Fibroblast of the aortic adventitia (primary cell): Measurements from ENCODE around the gene ACY1. TPM values are rescaled to one million over a fixed set of nuclear protein-coding genes. Genes with fewer than 3 reads are reported as not detected.

Experiments
- DNase-seq: peaks from one replicate; pipeline ENCODE4 v3.0.0-alpha.2; 2010; ENCODE audit warnings: low read depth
- H3K4me3 ChIP-seq: 2 replicates; pipeline ENCODE4 v1.5.1; 2011; ENCODE audit warnings: low read depth, mild to moderate bottlenecking, control low read depth, low read length, moderate library complexity
- total RNA-seq: library from RNA; depleted of rRNA; stranded (reverse); fragments of >200 nt; gene quantifications from 2 replicates; pipeline ENCODE4 v1.2.3, GENCODE V29; 2012; ENCODE audit warnings: low replicate concordance
- TF ChIP-seq, protein P1 (sequence below): IDR thresholded peaks from 2 replicates; pipeline ENCODE4 v1.5.1; 2011; ENCODE audit warnings: mild to moderate bottlenecking, low read length, control low read depth, inconsistent platforms; ENCODE audit not compliant: insufficient read depth

The ACY1 gene
- total RNA-seq, 1 donor, result 26.7 TPM

DNA sequence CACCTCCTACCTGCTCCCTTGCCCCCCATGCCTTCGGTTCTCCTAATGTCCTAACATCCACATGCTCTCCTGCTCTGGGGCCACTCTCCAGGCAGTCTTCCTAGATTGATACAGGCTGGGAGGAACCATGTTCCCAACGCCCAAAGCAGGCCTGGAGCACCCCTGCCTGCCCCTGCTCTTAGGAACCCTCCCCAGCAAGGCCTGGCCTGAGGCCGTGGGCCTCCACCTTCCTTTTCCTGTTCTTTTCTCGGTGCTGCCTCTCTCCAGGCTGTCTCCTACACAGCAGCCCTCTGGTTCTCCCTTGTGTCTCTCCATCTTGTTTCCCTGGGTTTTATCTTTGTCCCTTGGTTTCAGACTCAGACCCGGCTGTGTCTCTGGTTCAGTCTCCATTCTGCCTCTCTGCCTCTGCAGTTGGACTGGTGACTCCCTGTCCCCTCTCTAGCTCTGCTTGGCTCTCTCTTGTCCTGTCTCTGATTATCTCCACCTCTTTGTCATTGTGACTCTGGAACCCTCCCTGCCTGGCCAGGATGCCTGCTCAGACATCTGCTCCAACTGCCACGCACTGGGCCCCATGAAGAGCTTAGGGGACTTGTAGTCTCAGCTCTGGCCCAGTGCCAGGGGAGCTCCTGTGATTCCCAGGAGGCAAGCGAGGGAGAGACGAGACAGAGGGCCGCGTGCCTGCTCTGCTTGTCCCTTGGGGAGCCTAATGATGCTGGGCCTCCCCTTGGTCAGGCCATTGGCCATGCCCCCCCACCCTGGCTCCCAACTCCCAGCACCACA lies 38.3 kb downstream of the ACY1 start:
- no peak overlapping the region for H3K4me3 ChIP-seq
- TF ChIP-seq, protein P1, sequence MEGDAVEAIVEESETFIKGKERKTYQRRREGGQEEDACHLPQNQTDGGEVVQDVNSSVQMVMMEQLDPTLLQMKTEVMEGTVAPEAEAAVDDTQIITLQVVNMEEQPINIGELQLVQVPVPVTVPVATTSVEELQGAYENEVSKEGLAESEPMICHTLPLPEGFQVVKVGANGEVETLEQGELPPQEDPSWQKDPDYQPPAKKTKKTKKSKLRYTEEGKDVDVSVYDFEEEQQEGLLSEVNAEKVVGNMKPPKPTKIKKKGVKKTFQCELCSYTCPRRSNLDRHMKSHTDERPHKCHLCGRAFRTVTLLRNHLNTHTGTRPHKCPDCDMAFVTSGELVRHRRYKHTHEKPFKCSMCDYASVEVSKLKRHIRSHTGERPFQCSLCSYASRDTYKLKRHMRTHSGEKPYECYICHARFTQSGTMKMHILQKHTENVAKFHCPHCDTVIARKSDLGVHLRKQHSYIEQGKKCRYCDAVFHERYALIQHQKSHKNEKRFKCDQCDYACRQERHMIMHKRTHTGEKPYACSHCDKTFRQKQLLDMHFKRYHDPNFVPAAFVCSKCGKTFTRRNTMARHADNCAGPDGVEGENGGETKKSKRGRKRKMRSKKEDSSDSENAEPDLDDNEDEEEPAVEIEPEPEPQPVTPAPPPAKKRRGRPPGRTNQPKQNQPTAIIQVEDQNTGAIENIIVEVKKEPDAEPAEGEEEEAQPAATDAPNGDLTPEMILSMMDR, result no peak
- DNase-seq, result no peak

DNA sequence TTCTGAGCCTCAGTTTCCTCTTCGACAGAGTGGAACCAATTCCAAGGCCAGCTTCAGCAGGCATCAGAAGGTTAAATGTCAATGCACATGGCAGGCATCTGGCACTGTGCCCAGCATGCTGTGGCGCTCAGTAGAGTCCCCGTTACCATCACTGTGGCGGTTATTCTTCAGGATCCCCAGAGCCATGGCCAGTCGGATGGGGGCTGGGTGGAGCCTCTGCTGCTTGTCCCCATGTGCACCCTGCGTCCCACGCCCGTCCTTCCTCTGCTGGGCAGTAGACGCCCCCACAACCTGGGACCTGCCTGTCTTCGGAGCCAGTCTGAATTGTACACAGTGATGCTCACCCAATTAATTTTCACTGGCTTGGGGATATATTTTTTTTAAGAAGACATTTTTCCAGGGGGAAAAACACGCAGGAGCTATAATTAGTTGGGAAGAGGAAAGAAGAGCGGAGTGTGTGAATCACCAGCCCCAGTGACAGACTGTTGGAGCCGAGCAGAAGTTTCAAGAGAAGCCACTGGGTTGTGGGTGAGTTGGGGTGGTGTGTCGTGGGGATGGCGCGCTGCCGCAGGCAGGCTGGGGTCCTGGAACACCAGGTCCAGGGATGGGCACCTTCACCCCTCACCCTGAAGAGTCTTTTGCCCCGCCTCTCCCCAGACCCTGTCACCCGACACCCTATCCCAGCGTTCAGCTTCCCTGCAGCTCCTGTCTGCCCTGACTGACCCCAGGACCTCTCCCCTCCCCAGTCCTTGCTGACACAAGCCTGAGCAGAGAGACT lies 39.2 kb downstream of the ACY1 start:
- no peak for DNase-seq
- TF ChIP-seq, protein P1, result no peak
- no peak overlapping the region for H3K4me3 ChIP-seq

GRCh38 chr3:52023101-52023770 lies 39.9 kb downstream of the ACY1 start:
- no peak for DNase-seq
- H3K4me3 ChIP-seq, result no peak overlapping the region
- TF ChIP-seq, protein P1, result no peak

DNA sequence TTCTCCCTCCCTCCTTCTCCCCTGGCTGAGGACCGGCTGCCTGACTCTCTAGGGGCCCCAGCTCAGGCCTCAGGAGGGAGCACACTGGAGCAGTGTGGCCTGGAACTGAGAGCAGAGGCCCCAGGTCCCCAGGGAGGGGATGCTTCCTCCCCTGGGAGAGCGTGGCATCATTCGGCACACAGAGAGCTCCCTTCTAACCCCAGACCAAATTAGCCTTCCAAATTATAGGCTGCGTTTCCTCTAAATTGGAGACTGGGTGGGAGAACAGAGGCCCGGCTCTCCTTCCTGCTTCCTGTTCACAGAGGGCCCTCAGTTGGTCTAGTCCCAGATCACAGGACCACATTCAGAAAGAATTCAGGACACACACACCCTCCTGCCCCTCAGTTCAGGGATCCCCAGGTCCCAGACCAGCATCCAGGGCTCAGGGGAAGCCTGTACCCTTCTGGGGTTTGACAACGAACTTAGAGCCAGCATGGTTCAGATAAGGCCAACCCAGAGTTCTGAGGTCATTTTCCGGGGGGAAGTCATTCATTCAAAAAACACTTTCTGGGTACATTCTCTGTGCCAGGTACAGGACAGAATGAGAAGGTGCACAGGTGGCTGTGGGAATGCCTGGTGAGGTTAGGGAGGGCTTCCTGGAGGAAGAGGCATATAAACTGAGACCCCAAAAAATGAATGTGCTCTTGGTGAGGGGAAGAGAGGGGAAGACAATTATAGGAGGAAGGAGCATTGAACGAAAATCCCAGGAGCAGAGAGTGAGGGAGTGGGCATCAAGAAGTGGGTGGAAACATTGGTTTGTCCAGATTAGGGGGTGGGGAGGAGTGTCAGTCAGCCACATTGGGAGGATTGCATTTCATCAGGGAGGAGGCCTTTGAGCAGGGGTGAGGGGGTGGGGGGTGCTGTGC lies 40.8 kb downstream of the ACY1 start:
- TF ChIP-seq, protein P1, result no peak
- H3K4me3 ChIP-seq, result no peak overlapping the region
- DNase-seq, result no peak

DNA sequence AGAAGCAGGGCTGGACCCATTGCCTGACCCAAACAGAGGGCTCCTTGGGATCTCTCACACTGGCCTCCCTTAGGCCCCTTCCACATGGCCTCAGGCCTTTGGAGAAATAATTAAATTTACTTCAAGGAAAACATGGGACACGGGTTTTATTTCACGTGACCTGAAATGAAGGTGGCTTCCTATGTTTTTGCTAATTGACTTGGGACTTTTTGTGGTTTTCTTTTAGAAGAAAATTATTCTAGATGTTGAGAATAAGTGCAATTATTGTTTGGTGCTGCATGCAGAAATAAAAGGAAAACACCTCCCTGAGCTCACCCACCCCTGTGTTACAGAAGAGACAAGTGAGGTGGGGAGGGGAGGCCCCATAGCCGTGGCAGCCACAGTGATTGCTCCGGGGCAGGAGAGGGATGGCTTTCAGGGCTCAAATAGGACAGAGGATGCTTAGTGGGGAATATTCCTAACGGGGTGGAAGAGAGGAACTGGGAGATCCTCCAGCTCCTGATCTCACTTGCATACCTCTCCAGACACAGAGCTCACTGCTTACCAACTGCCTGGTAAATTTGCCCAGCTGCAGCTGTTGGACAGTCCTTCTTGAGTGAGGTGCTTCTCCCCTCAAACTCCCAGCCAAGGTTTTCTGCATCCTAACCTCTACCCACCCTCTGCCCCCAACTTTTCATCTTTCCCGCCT lies 41.6 kb downstream of the ACY1 start:
- no peak overlapping the region for H3K4me3 ChIP-seq
- no peak for DNase-seq
- TF ChIP-seq, protein P1, result no peak

DNA sequence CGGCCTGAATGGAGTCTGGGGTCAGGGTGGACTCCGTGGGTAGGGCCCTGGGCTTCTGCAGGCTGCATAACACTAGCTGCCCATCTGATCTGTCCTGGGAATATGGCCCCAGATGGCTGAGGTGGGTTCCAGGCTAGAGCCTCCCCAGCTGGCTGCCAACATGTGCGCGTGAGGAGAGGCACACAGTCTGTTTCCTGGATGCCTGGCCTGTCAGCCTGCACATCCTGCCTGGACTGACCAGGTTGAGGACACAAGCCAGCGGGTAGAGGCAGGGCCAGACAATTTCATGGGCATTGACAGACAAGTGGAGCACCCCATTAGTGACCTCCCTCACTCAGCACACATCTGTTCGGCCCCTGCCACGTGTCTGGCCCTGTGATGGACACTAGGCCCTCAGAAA lies 42.1 kb downstream of the ACY1 start:
- no peak for DNase-seq
- no peak overlapping the region for H3K4me3 ChIP-seq
- TF ChIP-seq, protein P1, result no peak
